Breast epithelium (tissue), 3 donors: ENCODE measurements around the gene SPATA3.

Experiments used
- POLR2A ChIP-seq: fragments of 450-650 bp; IDR thresholded peaks from one replicate; pipeline ENCODE4 v1.6.1; 2016; ENCODE audit warnings: antibody characterized with exemption, mild to moderate bottlenecking, moderate library complexity
- POLR2AphosphoS5 ChIP-seq, 3 donors: sonication (generic); formaldehyde crosslinking; IDR thresholded peaks; one replicate each; pipeline ENCODE4 v1.6.1; 2017; ENCODE audit warnings: antibody characterized with exemption in 3 of 3
- TF ChIP-seq, protein P1 (sequence below), 3 donors: fragments of 450-650 bp; IDR thresholded peaks; one replicate each; pipeline ENCODE4 v1.5.1; 2016 to 2017; ENCODE audit warnings: antibody characterized with exemption in 3 of 3, mild to moderate bottlenecking in 3 of 3, moderate library complexity in 3 of 3

DNA sequence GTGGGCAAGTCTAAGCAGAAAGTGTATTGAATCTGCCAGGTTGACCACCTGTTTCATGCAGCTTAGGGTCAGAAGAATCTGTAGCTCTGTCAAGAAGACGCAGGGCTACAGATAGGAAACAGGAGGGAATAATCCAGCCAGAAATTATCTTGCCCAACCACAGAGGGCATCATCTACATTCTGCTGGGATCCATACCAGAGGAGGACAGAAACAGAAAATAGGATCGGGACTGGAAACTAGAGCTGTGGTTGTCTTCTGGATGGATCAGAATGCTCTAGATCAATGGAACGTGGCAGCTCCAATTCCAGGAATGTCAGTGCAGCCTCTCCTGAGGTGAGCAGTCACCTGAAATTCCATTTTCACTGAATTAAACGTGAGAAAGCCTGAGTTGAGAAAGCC, 3.6 kb downstream of the SPATA3 start:
- TF ChIP-seq, protein P1, sequence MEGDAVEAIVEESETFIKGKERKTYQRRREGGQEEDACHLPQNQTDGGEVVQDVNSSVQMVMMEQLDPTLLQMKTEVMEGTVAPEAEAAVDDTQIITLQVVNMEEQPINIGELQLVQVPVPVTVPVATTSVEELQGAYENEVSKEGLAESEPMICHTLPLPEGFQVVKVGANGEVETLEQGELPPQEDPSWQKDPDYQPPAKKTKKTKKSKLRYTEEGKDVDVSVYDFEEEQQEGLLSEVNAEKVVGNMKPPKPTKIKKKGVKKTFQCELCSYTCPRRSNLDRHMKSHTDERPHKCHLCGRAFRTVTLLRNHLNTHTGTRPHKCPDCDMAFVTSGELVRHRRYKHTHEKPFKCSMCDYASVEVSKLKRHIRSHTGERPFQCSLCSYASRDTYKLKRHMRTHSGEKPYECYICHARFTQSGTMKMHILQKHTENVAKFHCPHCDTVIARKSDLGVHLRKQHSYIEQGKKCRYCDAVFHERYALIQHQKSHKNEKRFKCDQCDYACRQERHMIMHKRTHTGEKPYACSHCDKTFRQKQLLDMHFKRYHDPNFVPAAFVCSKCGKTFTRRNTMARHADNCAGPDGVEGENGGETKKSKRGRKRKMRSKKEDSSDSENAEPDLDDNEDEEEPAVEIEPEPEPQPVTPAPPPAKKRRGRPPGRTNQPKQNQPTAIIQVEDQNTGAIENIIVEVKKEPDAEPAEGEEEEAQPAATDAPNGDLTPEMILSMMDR (IDR thresholded peaks at IDR 0.05): no peak
- TF ChIP-seq POLR2A: no peak
- no peak for TF ChIP-seq POLR2AphosphoS5 (IDR thresholded peaks at IDR 0.05)
